Amniotic stem cell (primary cell): ENCODE data around the gene SMOC2.
"Not testable (repeated sequence)": the region's sequence is repeated elsewhere in the genome, so short reads cannot be mapped to it uniquely, and the experiment has no call there.

Experiments used
- DNase-seq: peaks from one replicate; lab custom pipeline; 2025; lab: John Stamatoyannopoulos, UW

The SMOC2 gene

GRCh38 chr6:168518348-168518745 is 77.4 kb downstream of the SMOC2 start:
- no peak for DNase-seq

- DNase-seq, result no peak
Measured at GRCh38 chr6:168518867-168519266, 77.9 kb downstream of the SMOC2 start.

DNA sequence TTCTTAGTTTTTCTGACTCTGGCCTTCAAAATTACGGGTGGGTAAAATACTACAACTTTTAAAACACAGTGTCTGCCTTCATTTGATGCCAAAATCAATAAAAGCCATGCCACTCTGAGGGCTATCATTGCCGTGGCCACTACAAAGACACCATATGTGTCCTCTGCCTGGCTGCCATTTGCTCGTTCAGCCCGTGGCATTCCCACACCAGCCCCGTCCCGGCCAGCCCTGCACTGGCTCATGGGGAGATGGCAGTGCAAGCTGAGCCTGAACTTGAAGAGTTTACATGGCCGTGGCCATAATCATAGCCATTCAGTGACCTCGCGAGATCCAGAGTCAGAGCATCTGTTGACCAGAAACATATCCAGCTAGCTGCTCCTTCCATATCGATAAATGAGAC is 79.2 kb downstream of the SMOC2 start:
- no peak for DNase-seq

DNA sequence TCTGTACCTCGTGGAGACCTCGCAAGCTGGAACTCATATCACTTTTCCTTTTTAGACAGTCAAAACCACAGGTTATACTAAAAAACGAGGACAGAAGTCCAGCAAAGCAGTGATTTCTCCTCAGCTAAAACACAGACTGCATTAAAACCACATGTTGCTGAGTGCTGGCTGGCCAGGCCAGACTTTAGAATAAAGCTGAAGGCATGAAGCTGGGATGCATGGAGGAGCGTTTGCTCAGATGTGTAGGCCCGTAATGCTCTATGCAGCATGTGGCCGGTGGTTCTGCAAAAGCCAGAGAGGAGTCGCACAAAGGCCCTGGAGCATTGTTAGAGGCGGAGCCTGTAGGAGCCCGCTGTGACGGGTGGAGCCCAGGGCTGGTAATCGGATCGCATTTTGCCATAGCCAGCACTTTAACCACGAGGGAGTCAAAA is 83.6 kb downstream of the SMOC2 start:
- DNase-seq, result no peak

DNA sequence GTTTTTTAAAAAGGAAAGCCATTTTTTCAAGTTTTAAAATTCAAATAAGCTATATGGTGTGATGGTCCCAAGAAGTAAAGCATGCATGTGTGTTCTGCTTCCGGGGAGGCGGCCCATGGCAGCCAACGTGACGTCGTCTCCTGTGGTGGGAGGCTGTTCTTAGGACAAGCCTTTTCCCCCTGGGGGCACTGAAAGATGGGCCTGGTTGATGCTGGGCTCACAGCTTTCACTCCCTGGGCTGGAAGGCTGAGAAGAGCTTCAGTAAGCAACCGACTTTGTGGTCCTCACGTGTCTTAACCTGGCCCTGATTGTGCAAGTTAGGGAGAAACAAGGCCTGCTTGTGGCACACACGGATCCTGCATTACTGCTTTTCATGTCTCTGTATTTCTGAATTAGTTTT is 84.1 kb downstream of the SMOC2 start:
- no peak for DNase-seq

- no peak for DNase-seq
Measured at GRCh38 chr6:168525926-168526630, 85.1 kb downstream of the SMOC2 start.

DNA sequence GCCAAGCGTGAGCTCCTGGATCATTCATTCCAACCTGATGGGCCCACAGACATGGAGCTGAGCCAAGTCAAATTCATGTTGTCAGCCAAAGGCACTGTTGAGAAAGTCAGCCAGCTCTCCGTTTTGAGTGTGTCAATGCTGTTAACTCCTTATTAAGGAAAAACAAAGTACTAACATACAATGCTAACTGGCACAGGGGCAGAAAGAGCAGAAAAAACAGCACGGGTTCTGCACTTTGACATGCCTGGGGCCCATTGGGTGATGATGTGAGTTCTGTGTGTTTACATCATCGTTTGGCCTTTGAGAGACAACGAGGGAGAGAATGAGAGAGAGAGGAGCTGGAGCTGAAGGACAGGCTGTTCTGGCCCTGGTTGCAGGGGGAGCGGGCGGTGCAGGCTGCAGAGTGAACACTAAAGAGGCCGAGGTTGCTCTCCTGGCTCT is 85.9 kb downstream of the SMOC2 start:
- no peak for DNase-seq

GRCh38 chr6:168527451-168528210 is 86.6 kb downstream of the SMOC2 start:
- DNase-seq, result no peak

- DNase-seq, result no peak
Measured at GRCh38 chr6:168528474-168529095, 87.6 kb downstream of the SMOC2 start.

GRCh38 chr6:168529214-168529613 is 88.2 kb downstream of the SMOC2 start:
- no peak for DNase-seq

DNA sequence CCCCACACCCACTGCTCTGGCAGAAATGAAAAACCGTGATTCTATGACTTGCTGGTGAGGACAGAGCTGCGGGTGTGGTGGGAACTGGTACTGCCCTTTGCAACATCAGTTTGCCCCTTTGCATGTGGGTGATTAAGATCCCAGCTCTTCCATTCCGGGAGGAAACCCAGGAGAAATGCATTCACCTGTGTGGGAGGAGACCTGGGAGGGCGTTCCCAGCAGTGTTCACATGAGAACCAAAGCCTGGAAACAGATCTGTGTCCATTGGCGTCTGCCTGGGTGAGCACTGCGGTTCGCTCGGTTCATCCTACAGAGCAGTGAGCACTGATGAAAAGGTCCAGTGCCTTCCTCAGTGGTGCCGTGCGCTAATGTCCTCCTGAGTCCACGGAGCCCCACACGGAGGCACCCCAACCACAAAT is 89.7 kb downstream of the SMOC2 start:
- no peak for DNase-seq

DNA sequence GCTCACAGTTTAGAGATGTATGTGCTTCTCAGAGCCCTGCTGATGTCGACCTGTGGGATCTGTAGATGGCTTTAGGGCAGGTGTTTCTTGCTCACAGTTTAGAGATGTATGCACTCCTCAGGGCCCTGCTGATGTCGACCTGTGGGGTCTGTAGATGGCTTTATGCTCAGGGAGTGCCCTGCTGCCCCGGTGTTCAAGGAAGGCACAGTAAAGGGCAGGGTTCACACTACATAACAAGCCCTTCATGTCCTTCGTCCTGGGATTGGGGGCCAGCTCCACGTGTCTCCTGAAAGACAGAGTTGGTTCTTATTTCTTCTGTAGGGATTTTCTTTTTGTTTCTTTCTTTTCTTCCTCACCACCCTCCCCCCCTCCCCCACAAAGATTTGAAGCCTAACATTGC is 91.1 kb downstream of the SMOC2 start:
- no peak for DNase-seq

DNA sequence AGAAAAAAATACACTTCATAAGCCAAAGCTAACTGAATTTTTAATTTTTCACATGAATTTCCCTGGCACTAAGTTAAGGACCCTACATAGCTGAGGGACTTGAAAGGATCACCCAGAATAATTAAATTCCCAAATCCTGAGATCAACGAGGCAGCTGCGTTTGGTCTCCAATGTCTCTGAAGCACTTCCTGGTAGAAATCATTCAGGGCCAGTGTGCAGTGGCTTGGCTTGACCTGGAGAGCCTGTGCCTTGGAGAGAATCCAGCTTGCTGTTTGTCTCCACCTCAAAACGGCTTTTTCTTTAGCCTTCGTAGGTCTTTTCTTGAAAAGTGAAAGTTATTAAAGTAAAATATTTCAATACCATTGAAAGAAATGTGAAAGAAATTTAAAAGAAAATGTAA is 92.4 kb downstream of the SMOC2 start:
- DNase-seq, result no peak

- no peak for DNase-seq
Measured at GRCh38 chr6:168534265-168534664, 93.3 kb downstream of the SMOC2 start.

DNA sequence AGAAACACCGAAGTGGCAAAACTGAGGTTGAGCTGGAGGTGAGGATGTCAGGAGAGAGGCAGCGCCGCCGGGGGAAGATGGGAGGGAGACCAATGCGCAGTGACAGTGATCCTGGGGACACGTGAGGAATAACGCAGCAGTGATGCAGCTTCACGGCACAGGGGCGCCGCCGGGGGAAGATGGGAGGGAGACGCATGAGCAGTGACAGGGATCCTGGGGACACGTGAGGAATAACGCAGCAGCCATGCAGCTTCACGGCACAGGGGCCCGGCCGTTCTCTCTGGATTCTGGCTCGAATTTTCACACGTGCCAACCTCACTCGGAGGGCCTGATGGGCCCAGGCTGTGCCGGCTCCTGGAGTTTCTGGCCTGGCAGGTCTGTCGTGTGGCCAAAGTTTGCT is 94.7 kb downstream of the SMOC2 start:
- DNase-seq, result no peak

GRCh38 chr6:168536196-168536595 is 95.2 kb downstream of the SMOC2 start:
- DNase-seq, result no peak

- no peak for DNase-seq
Measured at GRCh38 chr6:168536665-168537539, 95.9 kb downstream of the SMOC2 start.

- DNase-seq, result no peak
Measured at GRCh38 chr6:168537540-168537884, 96.5 kb downstream of the SMOC2 start.

- DNase-seq, result not testable (repeated sequence)
Measured at GRCh38 chr6:168538188-168538891, 97.4 kb downstream of the SMOC2 start.

DNA sequence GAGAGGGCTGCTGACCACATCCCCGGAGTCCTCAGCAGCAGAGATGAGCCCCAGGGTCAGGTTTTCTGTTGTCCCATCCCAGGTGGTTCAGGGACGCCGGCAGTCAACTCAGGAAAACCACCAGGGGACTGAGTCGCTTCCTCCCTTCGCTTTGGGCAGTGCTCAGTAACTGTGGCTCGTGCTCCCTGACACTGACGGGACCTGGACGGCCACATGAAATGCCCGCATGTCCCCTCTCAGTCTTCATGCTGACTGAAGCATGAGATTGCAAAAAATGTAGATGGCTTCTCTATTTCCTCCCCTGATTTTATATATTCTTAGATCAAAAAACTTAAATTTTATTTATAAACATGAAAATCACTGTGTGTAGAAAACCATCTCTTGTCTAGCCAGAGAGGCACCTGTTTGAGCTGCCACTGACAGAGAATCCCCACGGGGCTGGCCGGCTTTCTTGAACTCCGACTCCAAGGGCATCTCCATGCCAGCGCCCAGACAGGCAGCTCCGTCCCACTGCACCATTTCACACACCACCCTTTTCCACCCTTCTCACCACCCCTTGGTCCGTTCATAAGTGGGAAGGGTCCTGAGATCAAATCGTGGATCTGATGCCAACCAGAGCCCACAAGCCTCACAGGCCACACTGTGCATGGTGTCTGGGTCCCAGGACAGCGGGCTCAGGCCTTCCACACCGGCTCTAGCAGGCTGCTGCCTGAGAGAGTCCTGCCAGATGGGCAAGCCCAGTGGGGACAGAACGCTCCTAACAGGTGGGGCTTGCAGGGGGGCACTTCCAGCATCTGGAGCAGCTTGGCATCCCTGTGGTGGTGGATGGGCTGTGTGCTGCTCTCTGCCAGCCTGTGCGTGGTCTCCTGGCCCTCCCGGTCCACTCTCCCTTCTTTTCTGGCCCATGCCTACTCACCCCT is 98.2 kb downstream of the SMOC2 start:
- no peak for DNase-seq
